K562 (cell line): ENCODE measurements around the gene GABRA5. TPM values are rescaled to one million over a fixed set of nuclear protein-coding genes. Genes with fewer than 3 reads are reported as not detected.

Source experiments
- ATAC-seq: fragments of 200-7000 bp; cut with Tn5 transposase; 3 replicates; pipeline ENCODE4 v1.9.1; 2020; ENCODE audit warnings: moderate library complexity
- BruUV-seq: library from RNA; stranded (reverse); fragments of 400-500 nt; replicated peaks from 2 replicates; lab custom pipeline; 2021; lab: Mats Ljungman, UMichigan
- CTCF ChIA-PET: fragments of 300-600 bp; formaldehyde crosslinking; extraction: SDS; loops from one replicate; lab custom pipeline; 2021; ENCODE audit warnings: low intra/inter-chr PET ratio; lab: Yijun Ruan, JAX
- POLR2A ChIA-PET: fragments of 300-600, 350-650 bp; sonication (Branson Sonifier 250); formaldehyde crosslinking; extraction: SDS; loops from one replicate; lab custom pipeline; 2021; ENCODE audit warnings: antibody characterized with exemption, inconsistent platforms; lab: Yijun Ruan, JAX
- DNase-seq, 4 experiments: peaks; one replicate each; pipeline versions ENCODE4 v3.0.0 to v3.0.0-alpha.2; 2011 to 2018; ENCODE audit warnings: low spot score in 3 of 4, mixed read lengths in 3 of 4; ENCODE audit errors: extremely low read depth in 1 of 4
- FAIRE-seq: peaks from 2 replicates; lab custom pipeline; 2011; peaks lifted over from hg19 to GRCh38; lab: Jason Lieb, UNC
- H2AFZ ChIP-seq: 2 replicates; pipeline ENCODE4 v1.6.0; 2011; ENCODE audit warnings: low read depth, low read length, control low read depth, inconsistent platforms
- H3K27ac ChIP-seq: fragments of 200-600 bp; 3 replicates; pipeline ENCODE4 v1.8.0; 2011; ENCODE audit warnings: low read depth, mild to moderate bottlenecking, control low read depth, inconsistent platforms, low read length, moderate library complexity, mixed read lengths; ENCODE audit errors: extremely low read depth
- H3K27me3 ChIP-seq, 2 experiments: fragments of 300-600 bp in 1 of 2; 2 replicates in 1 of 2; 3 replicates in 1 of 2; pipeline versions ENCODE4 v1.6.0 to v1.8.0; 2011; ENCODE audit warnings: inconsistent platforms in 2 of 2, low read length in 2 of 2, mild to moderate bottlenecking in 1 of 2, mixed read lengths in 1 of 2, moderate library complexity in 1 of 2; ENCODE audit not compliant: control insufficient read depth in 2 of 2, insufficient read depth in 2 of 2
- H3K36me3 ChIP-seq: fragments of 300-600 bp; 3 replicates; pipeline ENCODE4 v1.8.0; 2011; ENCODE audit warnings: mild to moderate bottlenecking, low read length, inconsistent platforms; ENCODE audit not compliant: control insufficient read depth, insufficient read depth
- H3K4me1 ChIP-seq, 2 experiments: fragments of 200-600 bp in 1 of 2; replicated peaks in 1 of 2; 2 replicates in 1 of 2; 3 replicates in 1 of 2; pipeline versions ENCODE4 v1.5.1 to v1.8.0; 2011; ENCODE audit warnings: inconsistent platforms in 2 of 2, low read length in 2 of 2, mild to moderate bottlenecking in 1 of 2, mixed read lengths in 1 of 2, moderate library complexity in 1 of 2; ENCODE audit not compliant: control insufficient read depth in 2 of 2, insufficient read depth in 2 of 2
- H3K4me2 ChIP-seq: 2 replicates; pipeline ENCODE4 v1.6.1; 2011; ENCODE audit warnings: low read length, control low read depth, inconsistent platforms, mixed read lengths; ENCODE audit not compliant: insufficient read depth
- H3K4me3 ChIP-seq: fragments of 200-600 bp; sonication (generic), shearing (Covaris generic); 2 replicates; pipeline ENCODE4 v1.5.1; 2016; ENCODE audit warnings: control low read depth, inconsistent platforms
- H3K79me2 ChIP-seq: fragments of 200-600 bp; 3 replicates; pipeline ENCODE4 v1.8.0; 2011; ENCODE audit warnings: low read length, inconsistent platforms; ENCODE audit not compliant: control insufficient read depth, insufficient read depth
- H3K9ac ChIP-seq, 2 experiments: 2 replicates each; pipeline versions ENCODE4 v1.6.0 to v1.6.1; 2011; ENCODE audit warnings: low read depth in 2 of 2, low read length in 2 of 2, control low read depth in 1 of 2, inconsistent platforms in 1 of 2, mild to moderate bottlenecking in 1 of 2, mixed read lengths in 1 of 2; ENCODE audit not compliant: insufficient read depth in 1 of 2
- H3K9me1 ChIP-seq: one replicate; pipeline ENCODE4 v1.6.0; 2011; ENCODE audit warnings: inconsistent platforms, mild to moderate bottlenecking, low read length, moderate library complexity; ENCODE audit not compliant: control insufficient read depth, insufficient read depth
- H3K9me3 ChIP-seq: replicated peaks from 2 replicates; pipeline ENCODE4 v1.5.1; 2011; ENCODE audit warnings: low read depth, low read length, inconsistent platforms; ENCODE audit not compliant: control insufficient read depth, insufficient read depth
- H4K20me1 ChIP-seq: replicated peaks from 2 replicates; pipeline ENCODE4 v1.6.1; 2011; ENCODE audit warnings: low read length, inconsistent platforms, mixed read lengths; ENCODE audit not compliant: control insufficient read depth, insufficient read depth
- JUN ChIP-seq, 2 experiments: sonication (generic) in 1 of 2; formaldehyde crosslinking in 1 of 2; IDR thresholded peaks; 2 replicates each; pipeline versions ENCODE4 v1.6.1 to v1.8.0; 2012 to 2022; ENCODE audit warnings: borderline replicate concordance in 2 of 2, mild to moderate bottlenecking in 2 of 2, improper control_type of control experiment in 1 of 2, low read depth in 1 of 2, low read length in 1 of 2, missing genetic modification reagents in 1 of 2
- RAD21 ChIP-seq, 2 experiments: fragments of 250-450 bp in 1 of 2; fragments of 450-650 bp in 1 of 2; sonication (Bioruptor Pico) in 1 of 2; formaldehyde crosslinking in 1 of 2; IDR thresholded peaks in 1 of 2; conservative IDR thresholded peaks in 1 of 2; 2 replicates each; pipeline versions ENCODE4 v1.4.0 to v1.8.0; 2020 to 2022; ENCODE audit warnings: mild to moderate bottlenecking in 2 of 2, moderate library complexity in 1 of 2
- SMC3 ChIP-seq: conservative IDR thresholded peaks from 2 replicates; pipeline ENCODE4 v1.6.1; 2011; ENCODE audit warnings: low read depth, low read length, improper control_type of control experiment; ENCODE audit not compliant: insufficient read depth
- WGBS: fragments of 100-300 bp; shearing (Covaris generic); methylation state at CpG from one replicate; pipeline ENCODE4 v1.1.6; 2016; ENCODE audit warnings: low coverage, mixed read lengths; ENCODE audit not compliant: insufficient coverage; ENCODE audit errors: missing lambda C conversion rate; 5-methylcytosine and 5-hydroxymethylcytosine counted together
- in situ Hi-C: fragments of 300-500 bp; cut with MboI; formaldehyde crosslinking; loops from 4 replicates; pipeline ENCODE4 v1.15.0; 2018; ENCODE audit warnings: inconsistent platforms, mixed read lengths
- intact Hi-C: fragments of 100-400 bp; cut with micrococcal nuclease; formaldehyde crosslinking; loops from 2 replicates; pipeline ENCODE4 v1.14.2; 2022
- polyA plus RNA-seq, 8 experiments: library from polyadenylated mRNA; depleted of rRNA in 4 of 8; stranded (reverse) in 5 of 8; unstranded in 3 of 8; fragments of >200 nt; fragmentation: Nextera tagmentation in 2 of 8; fragmentation: Illumina TruSeq in 1 of 8; extraction: Ambion mirVana in 2 of 8; extraction: Trizol in 1 of 8; gene quantifications; 2 replicates each; pipeline versions ENCODE4 v1.2.1 to v1.2.3, GENCODE V29; 2011 to 2014; ENCODE audit warnings: inconsistent platforms in 1 of 8, missing spikeins in 1 of 8
- total RNA-seq, 7 experiments: library from RNA; depleted of rRNA in 6 of 7; stranded (reverse); fragments of >200 nt in 6 of 7; fragmentation: Illumina TruSeq in 2 of 7; extraction: Trizol in 2 of 7; gene quantifications; 2 replicates each; pipeline versions ENCODE4 v1.2.1 to v1.2.3, GENCODE V29; 2011 to 2021; ENCODE audit warnings: low replicate concordance in 1 of 7
- TF ChIP-seq, protein P1 (sequence below): fragments of 450-650 bp; formaldehyde crosslinking; conservative IDR thresholded peaks from 2 replicates; pipeline ENCODE4 v1.4.0; 2022; ENCODE audit warnings: mild to moderate bottlenecking, missing genetic modification characterization
- TF ChIP-seq, protein P2 (sequence below), 3 experiments: IDR thresholded peaks in 2 of 3; conservative IDR thresholded peaks in 1 of 3; 2 replicates each; pipeline ENCODE4 v1.5.1; 2011 to 2012; ENCODE audit warnings: low read length in 3 of 3, mild to moderate bottlenecking in 3 of 3, control low read depth in 2 of 3, improper control_type of control experiment in 1 of 3, inconsistent platforms in 1 of 3, low read depth in 1 of 3, mixed read lengths in 1 of 3, moderate library complexity in 1 of 3; ENCODE audit not compliant: insufficient read depth in 2 of 3
- TF ChIP-seq, protein P3 (sequence below): sonication (generic); formaldehyde crosslinking; IDR thresholded peaks from 2 replicates; pipeline ENCODE4 v1.8.1; 2022; ENCODE audit warnings: missing genetic modification reagents

GABRA5 gene
- total and polyA plus RNA-seq, 9 of the 15 experiments (the other 6 are each of a cell fraction or from before 2014, with no cell fraction given), result not detected

DNA sequence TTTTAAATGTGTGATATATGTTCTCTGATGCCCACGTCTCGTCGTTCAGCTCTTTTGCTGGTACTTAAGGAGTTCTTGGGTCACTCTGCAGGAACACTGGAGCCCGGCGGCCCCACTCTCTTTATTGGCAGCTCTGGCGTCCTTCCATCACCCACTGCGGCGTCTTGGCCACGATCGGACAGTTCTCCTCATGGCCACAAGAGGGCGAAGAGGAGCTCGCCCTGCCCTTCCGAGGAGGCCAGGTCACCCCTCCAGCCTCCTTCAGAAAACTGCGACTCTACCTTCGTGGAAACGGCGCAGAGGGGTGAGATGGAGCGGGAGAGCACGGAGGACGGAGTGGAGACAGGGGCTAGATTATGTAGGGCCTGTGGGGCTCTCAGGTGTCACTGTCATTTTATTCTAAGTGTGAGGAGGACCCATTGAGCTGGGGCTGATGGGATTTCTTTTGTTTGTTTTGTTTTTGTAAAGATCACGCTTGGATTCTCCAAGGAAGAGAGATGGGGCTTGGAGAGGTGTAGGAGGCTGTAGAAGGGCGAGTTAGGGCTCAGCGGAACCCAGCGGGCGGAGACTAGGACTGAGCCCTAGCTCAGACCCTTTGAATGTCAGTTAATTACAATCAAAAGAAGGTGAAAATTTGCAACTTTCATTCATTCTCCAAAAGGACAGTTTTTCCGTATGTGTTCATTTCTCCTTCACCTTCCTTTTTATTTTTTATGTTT is 28.0 kb upstream of the GABRA5 start:
- BruUV-seq, result no TSS peak
- Histone ChIP-seq H3K9me3 (no peaks in the 10 kb centered on the region), H3K27me3 (no peaks in the 10 kb centered on the region; a peak in 1 of 5 replicates), H3K4me1 (no peaks in the 10 kb centered on the region), H3K36me3 (no peaks in the 10 kb centered on the region), H3K4me2 (no peak overlapping the region; the same call in 1 of the 2 replicates), H2AFZ (no peak overlapping the region), H3K79me2 (no peaks in the 10 kb centered on the region)
- ATAC-seq, result peak; percentile 92
- WGBS, result 7% methylated on average over 25 of the region's 26 CpGs
- DNase-seq, result peak; percentile 55 to 69 (median 66)
- intact Hi-C loops, result no loop called here
- FAIRE-seq, result peak; percentile 79
- TF ChIP-seq, protein P1, sequence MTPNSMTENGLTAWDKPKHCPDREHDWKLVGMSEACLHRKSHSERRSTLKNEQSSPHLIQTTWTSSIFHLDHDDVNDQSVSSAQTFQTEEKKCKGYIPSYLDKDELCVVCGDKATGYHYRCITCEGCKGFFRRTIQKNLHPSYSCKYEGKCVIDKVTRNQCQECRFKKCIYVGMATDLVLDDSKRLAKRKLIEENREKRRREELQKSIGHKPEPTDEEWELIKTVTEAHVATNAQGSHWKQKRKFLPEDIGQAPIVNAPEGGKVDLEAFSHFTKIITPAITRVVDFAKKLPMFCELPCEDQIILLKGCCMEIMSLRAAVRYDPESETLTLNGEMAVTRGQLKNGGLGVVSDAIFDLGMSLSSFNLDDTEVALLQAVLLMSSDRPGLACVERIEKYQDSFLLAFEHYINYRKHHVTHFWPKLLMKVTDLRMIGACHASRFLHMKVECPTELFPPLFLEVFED (CRISPR knock-in tag), result no peak
- TF ChIP-seq JUN (IDR thresholded peaks at IDR 0.05; ENCODE audit: borderline replicate concordance, low read depth, low read length) (no peak), JUN (CRISPR knock-in tag; IDR thresholded peaks at IDR 0.05; ENCODE audit: borderline replicate concordance) (no peak), RAD21 (CRISPR knock-in tag; conservative IDR thresholded peaks at IDR 0.05 in 1 of 2, IDR thresholded peaks at IDR 0.05 in 1 of 2) (peak in 1 of 2 experiments; percentile 47; a peak in 2 of 4 replicates), SMC3 (peak; percentile 56; the same call in 1 of the 2 replicates)
- TF ChIP-seq, protein P2, sequence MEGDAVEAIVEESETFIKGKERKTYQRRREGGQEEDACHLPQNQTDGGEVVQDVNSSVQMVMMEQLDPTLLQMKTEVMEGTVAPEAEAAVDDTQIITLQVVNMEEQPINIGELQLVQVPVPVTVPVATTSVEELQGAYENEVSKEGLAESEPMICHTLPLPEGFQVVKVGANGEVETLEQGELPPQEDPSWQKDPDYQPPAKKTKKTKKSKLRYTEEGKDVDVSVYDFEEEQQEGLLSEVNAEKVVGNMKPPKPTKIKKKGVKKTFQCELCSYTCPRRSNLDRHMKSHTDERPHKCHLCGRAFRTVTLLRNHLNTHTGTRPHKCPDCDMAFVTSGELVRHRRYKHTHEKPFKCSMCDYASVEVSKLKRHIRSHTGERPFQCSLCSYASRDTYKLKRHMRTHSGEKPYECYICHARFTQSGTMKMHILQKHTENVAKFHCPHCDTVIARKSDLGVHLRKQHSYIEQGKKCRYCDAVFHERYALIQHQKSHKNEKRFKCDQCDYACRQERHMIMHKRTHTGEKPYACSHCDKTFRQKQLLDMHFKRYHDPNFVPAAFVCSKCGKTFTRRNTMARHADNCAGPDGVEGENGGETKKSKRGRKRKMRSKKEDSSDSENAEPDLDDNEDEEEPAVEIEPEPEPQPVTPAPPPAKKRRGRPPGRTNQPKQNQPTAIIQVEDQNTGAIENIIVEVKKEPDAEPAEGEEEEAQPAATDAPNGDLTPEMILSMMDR (IDR thresholded peaks at IDR 0.05 in 2 of 3, conservative IDR thresholded peaks at IDR 0.05 in 1 of 3; ENCODE audit: insufficient read depth in 2 of 3, low read depth in 1 of 3, low read length in 3 of 3), result peak; percentile 58 to 82 (median 73)
- TF ChIP-seq, protein P3, sequence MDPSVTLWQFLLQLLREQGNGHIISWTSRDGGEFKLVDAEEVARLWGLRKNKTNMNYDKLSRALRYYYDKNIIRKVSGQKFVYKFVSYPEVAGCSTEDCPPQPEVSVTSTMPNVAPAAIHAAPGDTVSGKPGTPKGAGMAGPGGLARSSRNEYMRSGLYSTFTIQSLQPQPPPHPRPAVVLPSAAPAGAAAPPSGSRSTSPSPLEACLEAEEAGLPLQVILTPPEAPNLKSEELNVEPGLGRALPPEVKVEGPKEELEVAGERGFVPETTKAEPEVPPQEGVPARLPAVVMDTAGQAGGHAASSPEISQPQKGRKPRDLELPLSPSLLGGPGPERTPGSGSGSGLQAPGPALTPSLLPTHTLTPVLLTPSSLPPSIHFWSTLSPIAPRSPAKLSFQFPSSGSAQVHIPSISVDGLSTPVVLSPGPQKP (CRISPR knock-in tag), result no peak
- TF ChIP-seq, all 486 proteins: peak for 3
- no peak overlapping the region for H3K4me3 ChIP-seq
- POLR2A ChIA-PET, result no interaction called here
- CTCF ChIA-PET, result interaction anchor here (0.8 kb wide), 1 partner anchor 12 kb away, joined by 3 read pairs; no protein-coding TSS in a partner anchor
- H3K9ac ChIP-seq, result no peak overlapping the region
- H4K20me1 ChIP-seq, result no peaks in the 10 kb centered on the region
- no peaks in the 10 kb centered on the region for H3K9me1 ChIP-seq
- H3K27ac ChIP-seq, result no peak overlapping the region
- in situ Hi-C loops, result no loop called here
